HCT116 (cell line): ENCODE results near the gene PLCD3. TPM values are rescaled to one million over a fixed set of nuclear protein-coding genes. Genes with fewer than 3 reads are reported as not detected.

Source experiments
- ATAC-seq: fragments of 200-7000 bp; cut with Tn5 transposase; 2 replicates; pipeline ENCODE4 v1.9.1; 2020; ENCODE audit warnings: mild to moderate bottlenecking, moderate library complexity
- BruUV-seq: library from RNA; stranded (reverse); fragments of 400-500 nt; replicated peaks from 2 replicates; lab custom pipeline; 2021; lab: Mats Ljungman, UMichigan
- CTCF ChIA-PET: fragments of 300-600 bp; sonication (Branson Sonifier 250); formaldehyde crosslinking; loops from one replicate; lab custom pipeline; 2021; ENCODE audit warnings: antibody characterized with exemption; lab: Charles Lee
- POLR2A ChIA-PET: fragments of 300-600, 350-600 bp; sonication (Branson Sonifier 250); formaldehyde crosslinking; loops from one replicate; lab custom pipeline; 2021; ENCODE audit warnings: antibody characterized with exemption; lab: Charles Lee
- RAD21 ChIA-PET, 2 experiments: fragments of 300-600 bp; sonication (Branson Sonifier 250); formaldehyde crosslinking; loops; one replicate each; lab custom pipeline; 2023; ENCODE audit warnings: low total read pairs in 2 of 2; ENCODE audit not compliant: uncharacterized antibody in 2 of 2, unreplicated experiment in 2 of 2, low non-redundant PET in 1 of 2; lab: Charles Lee
- DNase-seq: peaks from one replicate; pipeline ENCODE4 v3.0.0-alpha.2; 2010; ENCODE audit warnings: low read depth, low spot score
- H2AFZ ChIP-seq: fragments of 200-600 bp; shearing (Covaris generic), sonication (generic); 2 replicates; pipeline ENCODE4 v1.6.1; 2017; ENCODE audit warnings: low read depth, mixed run types, mixed read lengths, antibody characterized with exemption, low read length; ENCODE audit not compliant: poor library complexity, severe bottlenecking
- H3K27ac ChIP-seq: 2 replicates; pipeline ENCODE4 v1.5.1; 2012; ENCODE audit warnings: low read depth, low read length
- H3K27me3 ChIP-seq: fragments of 200-600 bp; sonication (generic); 2 replicates; pipeline ENCODE4 v1.6.1; 2016; ENCODE audit warnings: mixed run types, low read length, mixed read lengths; ENCODE audit not compliant: insufficient read depth
- H3K36me3 ChIP-seq, 2 experiments: fragments of 200-500 bp in 1 of 2; fragments of 200-600 bp in 1 of 2; sonication (Bioruptor generic) in 1 of 2; sonication (generic) in 1 of 2; 2 replicates each; pipeline versions ENCODE4 v1.5.1 to v1.6.1; 2014 to 2016; ENCODE audit warnings: low read length in 2 of 2, inconsistent platforms in 1 of 2, mixed read lengths in 1 of 2, mixed run types in 1 of 2; ENCODE audit not compliant: insufficient read depth in 2 of 2, control insufficient read depth in 1 of 2
- H3K4me1 ChIP-seq, 2 experiments: fragments of 200-600 bp in 1 of 2; sonication (generic) in 1 of 2; 2 replicates each; pipeline versions ENCODE4 v1.5.1 to v1.6.1; 2012 to 2017; ENCODE audit warnings: low read length in 2 of 2, inconsistent platforms in 1 of 2, mild to moderate bottlenecking in 1 of 2, mixed read lengths in 1 of 2, mixed run types in 1 of 2, moderate library complexity in 1 of 2; ENCODE audit not compliant: insufficient read depth in 2 of 2, control insufficient read depth in 1 of 2
- H3K4me2 ChIP-seq: fragments of 200-600 bp; sonication (generic); 2 replicates; pipeline ENCODE4 v1.6.1; 2017; ENCODE audit warnings: mixed run types, low read length, mixed read lengths
- H3K4me3 ChIP-seq, 2 experiments: fragments of 200-600 bp in 1 of 2; sonication (generic) in 1 of 2; replicated peaks in 1 of 2; 2 replicates each; pipeline ENCODE4 v1.5.1; 2011 to 2016; ENCODE audit warnings: low read length in 2 of 2, control low read depth in 1 of 2, low read depth in 1 of 2, mild to moderate bottlenecking in 1 of 2, mixed read lengths in 1 of 2, mixed run types in 1 of 2
- H3K79me2 ChIP-seq: fragments of 200-600 bp; sonication (generic); 2 replicates; pipeline ENCODE4 v1.6.1; 2017; ENCODE audit warnings: mild to moderate bottlenecking, mixed run types, low read length, moderate library complexity, mixed read lengths; ENCODE audit not compliant: insufficient read depth
- H3K9ac ChIP-seq: fragments of 200-600 bp; sonication (generic); 2 replicates; pipeline ENCODE4 v1.6.1; 2016; ENCODE audit warnings: low read length, mixed read lengths
- H3K9me2 ChIP-seq: fragments of 200-600 bp; sonication (generic), shearing (Covaris generic); 2 replicates; pipeline ENCODE4 v1.6.1; 2017; ENCODE audit warnings: mixed run types, mild to moderate bottlenecking, moderate library complexity; ENCODE audit not compliant: insufficient read depth
- H3K9me3 ChIP-seq, 2 experiments: fragments of 200-500 bp in 1 of 2; fragments of 200-600 bp in 1 of 2; sonication (Bioruptor generic) in 1 of 2; sonication (generic) in 1 of 2; 2 replicates each; pipeline ENCODE4 v1.6.1; 2014 to 2017; ENCODE audit warnings: low read length in 2 of 2, mixed read lengths in 2 of 2, inconsistent platforms in 1 of 2, low read depth in 1 of 2, mild to moderate bottlenecking in 1 of 2, mixed run types in 1 of 2, moderate library complexity in 1 of 2; ENCODE audit not compliant: control insufficient read depth in 1 of 2, insufficient read depth in 1 of 2
- H4K20me1 ChIP-seq: fragments of 200-600 bp; sonication (generic), shearing (Covaris generic); 2 replicates; pipeline ENCODE4 v1.6.1; 2017; ENCODE audit warnings: mixed run types, mild to moderate bottlenecking, moderate library complexity; ENCODE audit not compliant: insufficient read depth
- ELF1 ChIP-seq: IDR thresholded peaks from 2 replicates; pipeline ENCODE4 v1.6.1; 2012; ENCODE audit warnings: low read depth, borderline replicate concordance
- EZH2 ChIP-seq: fragments of 200-600 bp; sonication (generic); IDR thresholded peaks from 2 replicates; pipeline ENCODE4 v1.6.1; 2017; ENCODE audit warnings: antibody characterized with exemption, mixed run types
- FOSL1 ChIP-seq: IDR thresholded peaks from 2 replicates; pipeline ENCODE4 v1.6.1; 2012; ENCODE audit warnings: low read depth
- MAX ChIP-seq: IDR thresholded peaks from 2 replicates; pipeline ENCODE4 v1.6.1; 2012
- POLR2A ChIP-seq: IDR thresholded peaks from 2 replicates; pipeline ENCODE4 v1.7.0; 2011; ENCODE audit warnings: borderline replicate concordance; ENCODE audit not compliant: insufficient read depth, insufficient read length; ENCODE audit errors: extremely low read depth
- SIN3A ChIP-seq: IDR thresholded peaks from 2 replicates; pipeline ENCODE4 v1.6.1; 2012; ENCODE audit warnings: low read depth
- SRF ChIP-seq: IDR thresholded peaks from 2 replicates; pipeline ENCODE4 v1.6.1; 2012; ENCODE audit warnings: low read depth
- YY1 ChIP-seq: IDR thresholded peaks from 2 replicates; pipeline ENCODE4 v1.6.1; 2011; ENCODE audit warnings: low read length, low read depth, moderate library complexity, mild to moderate bottlenecking; ENCODE audit not compliant: insufficient replicate concordance; ENCODE audit errors: extremely low read depth
- ZNF274 ChIP-seq: fragments of 200-500 bp; sonication (Bioruptor generic); IDR thresholded peaks from 2 replicates; pipeline ENCODE4 v1.6.1; 2014; ENCODE audit warnings: mild to moderate bottlenecking, low read depth, low read length, inconsistent platforms
- intact Hi-C: fragments of 100-400 bp; cut with micrococcal nuclease; formaldehyde crosslinking; loops from 2 replicates; pipeline ENCODE4 v1.10.0; 2022
- total RNA-seq: library from RNA; stranded (reverse); gene quantifications from one replicate; pipeline ENCODE4 v1.2.1, GENCODE V29; 2021; ENCODE audit not compliant: unreplicated experiment

Gene PLCD3
- total RNA-seq, 1 experiment from 2014 or later, result 197 TPM

- Histone ChIP-seq H3K9ac (peak overlapping the region; percentile 98), H3K4me1 (peaks cover 16 to 35% of the 10 kb centered on the region in 2 experiments), H3K9me2 (no peaks in the 10 kb centered on the region), H2AFZ (no peak overlapping the region), H3K9me3 (no peaks in the 10 kb centered on the region), H3K79me2 (peaks cover 28% of the 10 kb centered on the region), H4K20me1 (peaks cover 11% of the 10 kb centered on the region; the same call in 1 of the 2 replicates), H3K36me3 (peaks cover 0 to 3% of the 10 kb centered on the region in 2 experiments; a peak in 1 of 4 replicates), H3K4me2 (peak overlapping the region; percentile 87), H3K27me3 (no peaks in the 10 kb centered on the region), H3K4me3 (peak overlapping the region; percentile 68 to 95), H3K27ac (peak overlapping the region; percentile 87)
- TF ChIP-seq ELF1 (no peak), SIN3A (0 out of 2 replicates have a peak, but pooled peaks have one; percentile 14)
- ChIA-PET RAD21 (no interaction called here), CTCF (interaction anchor here (10.2 kb wide), 1 partner anchor 10 kb away, joined by 131 read pairs; the partner anchor contains the start of gene ACBD4), POLR2A (interaction anchor here (1.0 to 7.3 kb wide), 2 partner anchors 10 to 28 kb away, joined by 4 to 176 read pairs; partner anchors contain the start of gene ACBD4)
- ATAC-seq, result no peak
- no TSS peak for BruUV-seq
- intact Hi-C loops, result loop anchor here (5.0 kb wide), 1 partner anchor 281 kb away; no protein-coding TSS in a partner anchor
- DNase-seq, result no peak
Measured at GRCh38 chr17:45146166-45146565, 13.9 kb upstream of the PLCD3 start.

GRCh38 chr17:45145035-45145389 is 12.7 kb upstream of the PLCD3 start:
- TF ChIP-seq MAX (no peak), FOSL1 (no peak), POLR2A (no peak), ZNF274 (no peak), EZH2 (no peak), YY1 (no peak), SRF (no peak)
- Histone ChIP-seq H3K79me2 (peaks cover 16% of the 10 kb centered on the region), H4K20me1 (peaks cover under 1% of the 10 kb centered on the region; the same call in 1 of the 2 replicates), H3K9me3 (no peaks in the 10 kb centered on the region), H3K4me1 (peaks cover 7 to 25% of the 10 kb centered on the region in 2 experiments), H3K27ac (no peak overlapping the region), H3K9me2 (no peaks in the 10 kb centered on the region), H3K36me3 (no peaks in the 10 kb centered on the region), H3K9ac (no peak overlapping the region), H3K4me3 (no peak overlapping the region), H2AFZ (no peak overlapping the region), H3K4me2 (no peak overlapping the region), H3K27me3 (no peaks in the 10 kb centered on the region)
- ChIA-PET CTCF (interaction anchor here (10.2 kb wide), 1 partner anchor 9 kb away, joined by 131 read pairs; the partner anchor contains the start of gene ACBD4), POLR2A (no interaction called here), RAD21 (no interaction called here)
- DNase-seq, result no peak
- BruUV-seq, result no TSS peak
- intact Hi-C loops, result loop anchor here (5.0 kb wide), 1 partner anchor 282 kb away; no protein-coding TSS in a partner anchor
- no peak for ATAC-seq
